CD4-positive, alpha-beta T cell treated with Interleukin-21 for 1 hour (primary cell): ENCODE results near the gene WDR86.

Experiments used
- DNase-seq: peaks from one replicate; pipeline ENCODE4 v3.0.0-alpha.2; 2020

WDR86 gene

GRCh38 chr7:151405588-151405987, 4.2 kb downstream of the WDR86 start:
- no peak for DNase-seq

- DNase-seq: no peak
These were observed 4.8 kb downstream of the WDR86 start for GRCh38 chr7:151405056-151405455.

DNA sequence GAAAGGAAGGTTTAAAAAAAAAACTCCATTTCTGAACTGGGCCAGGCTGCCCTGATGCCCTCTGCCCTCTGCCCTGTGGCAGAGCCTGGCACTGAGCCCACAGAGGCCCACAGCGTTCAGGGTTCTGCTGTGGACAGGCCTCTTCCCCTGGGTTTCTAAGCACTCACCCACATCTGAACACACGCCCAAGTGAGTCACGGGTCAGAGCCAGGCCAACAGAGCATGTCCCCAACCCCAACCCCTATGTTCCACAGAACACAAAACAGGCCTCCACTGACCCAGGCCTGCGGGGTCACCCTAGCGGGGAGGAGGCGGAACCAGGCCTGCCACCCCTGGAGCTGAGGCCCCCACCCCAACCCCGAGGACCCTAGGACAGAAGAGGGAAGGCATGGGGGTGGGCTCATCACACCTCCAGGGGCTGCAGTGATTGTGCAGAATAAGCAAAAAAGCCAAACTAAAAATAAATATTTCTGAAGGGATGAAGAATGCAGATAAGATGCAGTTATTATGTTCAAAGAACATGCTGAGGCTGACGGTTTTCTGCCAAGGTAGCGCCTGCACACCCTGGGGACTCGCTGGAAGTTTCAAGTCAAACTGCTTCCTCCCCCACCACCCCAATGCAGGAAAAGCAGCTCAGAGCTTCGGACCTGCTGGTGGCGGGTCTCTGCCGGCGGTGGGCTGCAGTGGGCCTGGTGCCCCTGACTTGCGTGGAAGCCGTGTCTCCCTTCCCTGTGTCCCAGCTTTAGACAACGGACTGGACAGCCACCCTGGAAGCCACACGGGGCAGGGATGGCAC, 5.4 kb downstream of the WDR86 start:
- DNase-seq: peak; percentile 33

GRCh38 chr7:151403764-151404163, 6.1 kb downstream of the WDR86 start:
- DNase-seq: no peak

DNA sequence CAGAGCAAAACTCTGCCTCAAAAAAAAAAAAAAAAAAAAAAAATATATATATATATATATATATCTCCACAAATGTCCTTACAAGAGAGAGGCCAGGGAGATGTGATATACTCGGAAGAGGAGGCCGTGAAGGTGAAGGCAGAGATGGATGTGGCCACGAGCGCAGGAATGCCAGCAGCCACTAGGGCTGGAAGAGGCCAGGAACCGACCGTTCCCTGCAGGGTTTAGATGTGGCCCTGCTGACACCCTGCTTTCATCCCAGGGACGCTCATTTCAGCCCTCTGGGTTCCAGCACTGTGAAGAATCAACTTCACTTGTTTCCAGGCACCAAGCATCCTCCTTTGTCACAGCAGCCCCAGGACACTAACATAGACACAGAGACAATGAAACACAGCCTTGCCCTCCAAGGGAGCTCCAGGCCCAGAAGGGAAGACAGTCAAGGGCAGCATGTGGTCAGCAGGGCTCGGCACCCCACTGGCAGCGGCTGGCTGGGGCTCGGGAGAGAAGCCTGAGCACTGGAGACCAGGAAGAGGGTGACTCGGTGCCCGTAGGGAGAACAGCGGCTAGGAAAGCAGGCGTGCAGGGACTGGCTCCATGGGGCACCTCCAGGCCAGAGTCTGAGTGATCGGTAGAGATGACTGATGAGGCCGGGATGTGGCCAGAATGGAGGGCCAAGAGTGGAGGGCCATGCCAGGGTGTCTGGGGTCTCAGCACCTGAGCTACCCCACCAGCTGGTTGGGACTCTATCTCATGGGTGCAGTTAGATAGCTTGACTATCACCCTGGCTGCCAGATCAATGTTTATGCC, 7.6 kb downstream of the WDR86 start:
- no peak for DNase-seq

DNA sequence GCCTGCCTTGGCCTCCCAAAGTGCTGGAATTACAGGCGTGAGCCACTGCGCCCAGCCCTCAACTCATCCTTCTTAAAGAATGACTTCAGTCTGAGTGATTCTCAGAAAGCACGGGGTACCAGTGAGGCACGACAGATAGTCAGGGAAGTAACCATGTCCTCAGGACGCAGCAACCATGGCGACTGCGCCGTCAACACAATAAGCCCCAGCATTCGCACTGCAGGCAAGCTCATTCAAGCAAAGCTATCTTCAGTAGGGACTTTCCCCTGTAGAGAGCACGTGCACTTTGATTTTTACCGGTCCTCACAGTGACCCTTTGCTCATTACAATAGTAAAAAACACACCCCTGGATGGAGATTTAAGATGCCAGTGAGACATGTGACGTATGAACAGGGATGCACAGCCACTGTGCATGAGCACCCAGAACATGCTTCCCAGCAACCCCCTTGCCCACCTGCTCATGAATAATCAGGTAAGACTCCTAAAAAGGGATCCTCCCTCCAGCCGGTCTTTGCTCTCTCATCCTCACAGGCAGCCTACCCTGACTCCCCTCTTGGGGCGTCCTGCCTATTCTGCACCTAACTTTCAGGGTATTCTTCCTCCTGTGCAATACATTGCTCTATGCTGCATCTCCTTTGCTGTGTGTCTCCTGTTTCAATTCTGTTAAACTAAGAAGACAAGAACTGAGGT, 9.1 kb downstream of the WDR86 start:
- DNase-seq: peak; percentile 46

GRCh38 chr7:151399906-151400305, 9.9 kb downstream of the WDR86 start:
- no peak for DNase-seq

DNA sequence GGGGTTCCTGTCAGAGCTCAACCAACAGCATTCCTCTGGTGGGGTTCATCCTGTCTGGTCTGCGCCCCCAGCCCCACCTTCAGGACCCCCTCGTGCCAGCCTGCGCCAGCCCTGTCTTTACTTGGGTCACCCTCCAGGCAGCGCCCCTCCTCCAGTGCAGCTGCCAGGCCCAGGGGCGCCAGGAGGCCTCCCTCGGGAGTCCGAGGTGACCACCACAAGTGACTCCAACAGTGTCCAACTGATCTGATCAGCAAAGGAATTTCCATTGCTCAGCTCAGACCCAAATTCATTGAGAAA, 10.6 kb downstream of the WDR86 start:
- DNase-seq: no peak

- DNase-seq: no peak
These were observed 11.2 kb downstream of the WDR86 start for GRCh38 chr7:151398446-151399304.

DNA sequence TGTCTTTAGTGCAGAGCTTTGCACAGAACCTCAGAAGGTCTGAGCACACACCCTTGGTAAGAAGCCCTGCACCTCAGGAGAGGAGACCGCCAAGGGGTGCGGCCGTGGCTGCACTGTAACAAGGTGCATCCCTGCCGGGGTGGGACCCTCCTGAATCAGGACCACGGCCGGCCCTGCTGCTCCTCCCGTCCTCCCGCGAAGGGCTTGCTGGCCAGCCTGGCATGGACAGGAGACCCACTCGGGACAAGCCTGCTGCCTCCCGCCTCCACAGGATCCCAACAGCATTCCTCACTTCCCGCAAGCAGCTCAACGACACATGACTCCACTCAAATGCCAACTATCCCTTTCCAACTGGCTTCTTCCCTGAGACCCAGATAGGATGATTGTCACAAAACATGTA, 12.8 kb downstream of the WDR86 start:
- no peak for DNase-seq

- no peak for DNase-seq
These were observed 13.4 kb downstream of the WDR86 start for GRCh38 chr7:151396328-151396970.

DNA sequence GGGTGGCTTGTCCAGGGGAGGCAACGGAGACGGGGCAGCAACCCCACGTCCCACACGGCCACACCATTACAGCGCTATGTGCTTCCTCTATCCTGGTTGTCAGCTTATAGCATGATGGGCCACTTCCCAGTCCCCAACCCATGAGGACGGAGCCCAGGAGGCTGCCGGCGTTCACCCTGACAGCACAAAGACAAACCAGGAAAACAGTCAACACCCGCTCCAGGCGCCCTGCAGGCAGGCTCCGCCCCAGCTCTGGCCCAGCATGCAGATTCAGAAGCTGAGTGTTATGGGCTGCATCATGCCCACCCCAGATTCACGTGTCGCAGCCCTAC, 14.8 kb downstream of the WDR86 start:
- no peak for DNase-seq

- no peak for DNase-seq
These were observed 15.5 kb downstream of the WDR86 start for GRCh38 chr7:151394076-151395035.

GRCh38 chr7:151393031-151393977, 16.5 kb downstream of the WDR86 start:
- no peak for DNase-seq

GRCh38 chr7:151392426-151392825, 17.4 kb downstream of the WDR86 start:
- no peak for DNase-seq

DNA sequence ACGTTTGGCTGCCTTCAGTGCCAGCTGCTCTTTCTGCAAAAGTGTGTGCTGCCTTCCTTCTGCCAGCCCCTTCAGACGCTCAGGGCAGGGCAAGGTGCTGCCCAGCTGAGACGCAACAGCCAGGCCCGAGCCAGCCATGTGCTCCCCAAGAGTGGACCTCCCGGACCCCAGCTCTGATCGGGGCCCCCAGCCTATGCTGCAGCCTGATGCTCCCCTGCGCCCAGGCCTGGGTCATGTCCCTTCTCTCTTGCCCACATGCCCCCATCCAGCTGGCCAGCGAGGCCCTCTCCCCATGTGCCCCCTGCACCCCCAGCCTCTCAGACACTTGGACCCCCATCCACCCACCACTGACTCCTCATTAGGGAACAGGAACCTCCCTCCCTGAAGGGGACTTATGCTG, 17.8 kb downstream of the WDR86 start:
- no peak for DNase-seq

DNA sequence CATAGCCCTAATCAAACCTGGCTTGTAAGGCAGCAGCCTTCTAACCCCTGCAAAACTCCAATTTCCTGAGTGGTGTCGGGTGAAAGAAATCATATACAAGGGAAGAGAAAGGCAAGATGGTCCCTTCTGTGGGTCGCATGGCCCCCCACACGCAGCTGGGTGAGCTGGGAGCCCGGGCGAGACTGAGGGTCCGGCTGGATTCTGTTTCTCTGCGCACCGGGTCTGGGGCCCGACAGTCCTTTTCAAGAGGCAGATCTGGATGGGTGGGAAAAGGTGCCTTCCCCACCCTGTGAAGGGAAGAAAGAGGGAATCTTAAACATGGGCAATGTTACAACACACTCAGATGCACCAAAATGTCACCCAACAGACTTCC, 18.5 kb downstream of the WDR86 start:
- no peak for DNase-seq

GRCh38 chr7:151390598-151391357, 19.1 kb downstream of the WDR86 start:
- no peak for DNase-seq
